Natural killer cell (primary cell): ENCODE measurements around the gene TRIM47. TPM values are rescaled to one million over a fixed set of nuclear protein-coding genes. Genes with fewer than 3 reads are reported as not detected.

ENCODE experiments used
- ATAC-seq, 3 donors: fragments of 150-1000 bp in 2 of 3; fragments of 200-7000 bp in 1 of 3; cut with Tn5 transposase; 1 replicate in 1 of 3; 2 replicates in 2 of 3; pipeline ENCODE4 v1.10.0; 2021; ENCODE audit warnings: mild to moderate bottlenecking in 2 of 3, moderate library complexity in 2 of 3
- DNase-seq, 2 donors: peaks; one replicate each; pipeline versions ENCODE4 v3.0.0 to v3.0.0-alpha.2; 2013 to 2021; ENCODE audit warnings: mixed read lengths in 1 of 2
- H3K27ac ChIP-seq: one replicate; pipeline ENCODE4 v1.5.1; 2013; ENCODE audit warnings: mild to moderate bottlenecking, low read length
- H3K27me3 ChIP-seq: one replicate; pipeline ENCODE4 v1.6.1; 2013; ENCODE audit warnings: low read length; ENCODE audit not compliant: control insufficient read depth, insufficient read depth
- H3K36me3 ChIP-seq: one replicate; pipeline ENCODE4 v1.6.1; 2013; ENCODE audit warnings: low read length; ENCODE audit not compliant: control insufficient read depth, insufficient read depth
- H3K4me1 ChIP-seq: one replicate; pipeline ENCODE4 v1.6.1; 2013; ENCODE audit warnings: low read length; ENCODE audit not compliant: control insufficient read depth, insufficient read depth
- H3K4me3 ChIP-seq: one replicate; pipeline ENCODE4 v1.5.1; 2013; ENCODE audit warnings: low read length
- H3K9me3 ChIP-seq: one replicate; pipeline ENCODE4 v1.6.1; 2013; ENCODE audit warnings: low read length; ENCODE audit not compliant: control insufficient read depth, insufficient read depth
- H3K27ac Mint-ChIP-seq, 2 donors: one replicate each; pipeline ENCODE4 v1.8.0; 2022; ENCODE audit warnings: mild to moderate bottlenecking in 2 of 2, mixed read lengths in 2 of 2, moderate library complexity in 1 of 2
- H3K27me3 Mint-ChIP-seq, 2 donors: one replicate each; pipeline ENCODE4 v1.8.0; 2022; ENCODE audit warnings: low read depth in 2 of 2, mixed read lengths in 2 of 2
- H3K36me3 Mint-ChIP-seq: one replicate; pipeline ENCODE4 v1.8.0; 2022; ENCODE audit warnings: mixed read lengths
- H3K4me1 Mint-ChIP-seq, 2 donors: one replicate each; pipeline ENCODE4 v1.8.0; 2022; ENCODE audit warnings: mixed read lengths in 2 of 2
- H3K4me3 Mint-ChIP-seq: one replicate; pipeline ENCODE4 v1.8.0; 2022; ENCODE audit warnings: mild to moderate bottlenecking, moderate library complexity, mixed read lengths
- H3K9me3 Mint-ChIP-seq, 2 donors: one replicate each; pipeline ENCODE4 v1.8.0; 2022; ENCODE audit warnings: mixed read lengths in 2 of 2
- WGBS: methylation state at CpG from one replicate; pipeline ENCODE4 v1.1.7; 2013; ENCODE audit warnings: missing lambda C conversion rate; ENCODE audit not compliant: insufficient coverage; 5-methylcytosine and 5-hydroxymethylcytosine counted together
- intact Hi-C: fragments of 100-400 bp; cut with micrococcal nuclease; formaldehyde crosslinking; loops from one replicate; pipeline ENCODE4 v1.14.2; 2022
- total RNA-seq, 4 donors: library from RNA; stranded (reverse); fragments of 120-200 nt in 1 of 4; gene quantifications; one replicate each; pipeline versions ENCODE4 v1.2.3 to v1.2.4, GENCODE V29; 2013 to 2022
- TF ChIP-seq, protein P1 (sequence below): fragments of 200-600 bp; IDR thresholded peaks from one replicate; pipeline ENCODE4 v1.8.0; 2022; ENCODE audit warnings: antibody characterized with exemption

Gene TRIM47
- total RNA-seq, 3 donors from 2014 or later (not counting 1 experiment from before 2014, with no cell fraction given) = 1.2 to 2.5 (median 2.0) TPM

DNA sequence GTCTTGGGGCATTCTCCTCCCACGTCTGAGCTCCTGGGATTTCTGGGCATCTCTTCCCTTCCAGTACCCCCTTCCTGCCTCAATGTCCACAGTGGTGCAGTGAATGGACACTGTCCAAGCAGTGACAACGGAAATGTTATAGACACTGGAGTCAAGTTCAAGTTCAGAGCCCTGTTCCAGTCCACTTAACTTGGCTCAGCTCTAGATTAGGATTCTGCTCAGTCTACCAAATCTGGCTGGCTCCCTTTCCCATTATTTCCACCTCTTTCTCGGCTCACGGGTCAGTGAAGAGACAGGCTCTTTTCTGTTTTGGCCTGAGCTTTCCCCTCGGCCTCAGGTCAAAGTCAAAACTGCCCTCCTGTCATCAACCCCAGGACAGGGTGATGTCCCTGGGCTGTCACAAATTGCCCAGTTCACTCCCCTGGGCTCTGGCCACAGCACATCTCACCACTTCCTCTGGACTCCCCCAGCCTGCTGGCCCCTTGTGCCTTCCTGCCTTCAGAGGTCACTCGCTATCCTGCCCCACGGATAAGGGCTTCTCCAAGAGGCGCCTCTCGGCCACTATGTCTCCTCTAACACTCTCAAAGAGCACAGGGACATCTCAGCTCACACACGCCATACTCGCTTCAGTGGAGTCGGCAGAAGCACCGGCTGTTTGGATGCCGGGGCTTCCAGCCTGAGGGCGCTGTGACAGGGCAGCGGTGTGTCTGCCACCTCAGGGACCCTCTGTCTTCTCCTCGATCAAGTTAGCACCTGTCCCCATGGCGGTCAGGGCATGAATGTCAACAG is 44.0 kb upstream of the TRIM47 start:
- no peaks in the 10 kb centered on the region for H3K27me3 ChIP-seq
- ATAC-seq (no peak), DNase-seq (no peak)
- 94% methylated on average over 18 of the region's 18 CpGs for WGBS
- peaks cover 0 to under 1% of the 10 kb centered on the region in 2 donors for H3K4me1 Mint-ChIP-seq
- no peaks in the 10 kb centered on the region for H3K36me3 Mint-ChIP-seq
- H3K9me3 ChIP-seq = no peaks in the 10 kb centered on the region
- TF ChIP-seq, protein P1, sequence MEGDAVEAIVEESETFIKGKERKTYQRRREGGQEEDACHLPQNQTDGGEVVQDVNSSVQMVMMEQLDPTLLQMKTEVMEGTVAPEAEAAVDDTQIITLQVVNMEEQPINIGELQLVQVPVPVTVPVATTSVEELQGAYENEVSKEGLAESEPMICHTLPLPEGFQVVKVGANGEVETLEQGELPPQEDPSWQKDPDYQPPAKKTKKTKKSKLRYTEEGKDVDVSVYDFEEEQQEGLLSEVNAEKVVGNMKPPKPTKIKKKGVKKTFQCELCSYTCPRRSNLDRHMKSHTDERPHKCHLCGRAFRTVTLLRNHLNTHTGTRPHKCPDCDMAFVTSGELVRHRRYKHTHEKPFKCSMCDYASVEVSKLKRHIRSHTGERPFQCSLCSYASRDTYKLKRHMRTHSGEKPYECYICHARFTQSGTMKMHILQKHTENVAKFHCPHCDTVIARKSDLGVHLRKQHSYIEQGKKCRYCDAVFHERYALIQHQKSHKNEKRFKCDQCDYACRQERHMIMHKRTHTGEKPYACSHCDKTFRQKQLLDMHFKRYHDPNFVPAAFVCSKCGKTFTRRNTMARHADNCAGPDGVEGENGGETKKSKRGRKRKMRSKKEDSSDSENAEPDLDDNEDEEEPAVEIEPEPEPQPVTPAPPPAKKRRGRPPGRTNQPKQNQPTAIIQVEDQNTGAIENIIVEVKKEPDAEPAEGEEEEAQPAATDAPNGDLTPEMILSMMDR = no peak
- H3K36me3 ChIP-seq = no peaks in the 10 kb centered on the region
- H3K27ac ChIP-seq = no peak overlapping the region
- no peaks in the 10 kb centered on the region for H3K27me3 Mint-ChIP-seq
- H3K4me3 Mint-ChIP-seq = no peak overlapping the region
- H3K4me1 ChIP-seq = peaks cover 7% of the 10 kb centered on the region
- intact Hi-C loops = no loop called here
- H3K9me3 Mint-ChIP-seq = no peaks in the 10 kb centered on the region
- no peak overlapping the region for H3K27ac Mint-ChIP-seq
- H3K4me3 ChIP-seq = no peak overlapping the region

DNA sequence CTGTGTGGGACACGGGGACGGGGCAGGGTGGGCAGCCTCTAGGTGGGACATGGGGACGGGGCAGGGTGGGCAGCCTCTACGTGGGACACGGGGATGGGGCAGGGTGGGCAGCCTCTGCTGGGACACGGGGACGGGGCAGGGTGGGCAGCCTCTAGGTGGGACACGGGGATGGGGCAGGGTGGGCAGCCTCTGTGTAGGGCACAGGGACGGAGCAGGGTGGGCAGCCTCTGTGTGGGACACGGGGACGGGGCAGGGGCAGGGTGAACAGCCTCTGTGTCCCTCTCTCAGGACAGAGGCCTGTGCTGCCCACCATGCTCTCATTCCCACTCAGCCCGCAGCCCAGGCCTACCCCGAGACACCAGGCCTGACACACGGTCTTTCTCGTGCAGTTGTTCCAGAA is 43.2 kb upstream of the TRIM47 start:
- intact Hi-C loops = no loop called here
- TF ChIP-seq, protein P1 = no peak
- Histone ChIP-seq H3K27ac (no peak overlapping the region), H3K9me3 (no peaks in the 10 kb centered on the region), H3K27me3 (no peaks in the 10 kb centered on the region), H3K4me3 (no peak overlapping the region), H3K4me1 (peaks cover 11% of the 10 kb centered on the region), H3K36me3 (no peaks in the 10 kb centered on the region)
- Mint-ChIP-seq H3K27ac (no peak overlapping the region), H3K9me3 (no peaks in the 10 kb centered on the region), H3K4me1 (peaks cover 0 to 5% of the 10 kb centered on the region in 2 donors), H3K27me3 (no peaks in the 10 kb centered on the region), H3K4me3 (no peak overlapping the region), H3K36me3 (no peaks in the 10 kb centered on the region)
- no peak for DNase-seq
- WGBS = 94% methylated on average over 15 of the region's 15 CpGs
- ATAC-seq = no peak

DNA sequence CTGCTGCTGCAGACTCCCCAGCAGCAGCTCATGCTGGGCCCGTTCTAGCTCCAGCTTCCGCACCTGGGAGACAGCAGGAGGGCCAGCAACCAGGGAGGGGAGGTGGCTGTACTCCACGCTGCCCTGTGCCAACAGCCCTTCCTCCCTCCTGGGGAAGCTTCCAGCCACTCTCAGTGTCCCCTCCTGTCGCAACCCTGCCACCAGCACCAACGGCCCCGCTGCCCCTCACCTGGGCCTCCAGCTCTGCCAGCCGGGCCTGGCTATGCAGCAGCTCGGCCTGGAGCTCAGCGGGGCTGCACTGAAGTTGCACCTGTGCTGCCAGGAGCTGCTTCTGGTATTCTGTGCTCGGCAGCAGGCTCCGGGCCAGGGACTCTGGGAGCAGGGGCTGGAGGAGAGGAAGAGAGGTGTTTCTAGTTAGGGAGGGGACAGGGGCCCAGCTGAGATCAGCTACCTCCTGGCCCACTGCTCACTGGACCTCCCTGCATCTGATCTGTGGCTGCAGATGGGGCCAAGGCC is 41.7 kb upstream of the TRIM47 start:
- Histone ChIP-seq H3K36me3 (no peaks in the 10 kb centered on the region), H3K4me3 (no peak overlapping the region), H3K27me3 (no peaks in the 10 kb centered on the region), H3K27ac (no peak overlapping the region), H3K9me3 (no peaks in the 10 kb centered on the region), H3K4me1 (peaks cover 11% of the 10 kb centered on the region)
- peaks cover 0 to 5% of the 10 kb centered on the region in 2 donors for H3K4me1 Mint-ChIP-seq
- H3K9me3 Mint-ChIP-seq = no peaks in the 10 kb centered on the region
- H3K4me3 Mint-ChIP-seq = no peak overlapping the region
- 96% methylated on average over 11 of the region's 11 CpGs for WGBS
- H3K27ac Mint-ChIP-seq = no peak overlapping the region
- DNase-seq (no peak), ATAC-seq (no peak)
- intact Hi-C loops = no loop called here
- no peaks in the 10 kb centered on the region for H3K36me3 Mint-ChIP-seq
- TF ChIP-seq, protein P1 = no peak
- H3K27me3 Mint-ChIP-seq = no peaks in the 10 kb centered on the region
